ENCODE results near the gene ALDH1A2. TPM values are rescaled to one million over a fixed set of nuclear protein-coding genes. Genes with fewer than 3 reads are reported as not detected.

ALDH1A2 gene
- total RNA-seq, 2 donors from 2014 or later, result not detected

DNA sequence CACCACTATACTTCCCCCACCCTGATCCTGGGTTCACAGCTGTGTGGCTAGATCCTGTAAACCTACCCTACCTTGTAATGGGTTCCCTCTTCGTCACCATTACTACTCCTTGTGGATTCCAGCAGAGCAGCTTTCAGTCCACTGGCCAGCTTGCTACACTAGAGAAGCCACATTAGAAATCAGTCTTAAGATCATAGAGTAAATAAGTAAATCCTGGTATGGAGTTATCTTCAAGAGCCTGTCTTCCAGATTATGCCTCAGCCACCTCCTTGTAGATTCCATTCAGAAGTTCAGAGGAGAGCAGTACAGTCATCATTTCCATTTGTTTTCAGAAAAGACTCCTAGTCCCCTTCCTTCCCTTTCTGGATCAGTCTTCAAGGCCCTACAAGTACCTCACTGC lies 123.7 kb downstream of the ALDH1A2 start:
- H3K36me3 Mint-ChIP-seq (ENCODE audit: low read depth), result no peaks in the 10 kb centered on the region
- DNase-seq, result no peak

GRCh38 chr15:57932348-57932747 lies 133.2 kb downstream of the ALDH1A2 start:
- Mint-ChIP-seq H3K9me3 (peaks cover 3% of the 10 kb centered on the region), H3K36me3 (ENCODE audit: low read depth) (no peaks in the 10 kb centered on the region), H3K27me3 (ENCODE audit: insufficient read depth) (no peaks in the 10 kb centered on the region), H3K4me1 (peaks cover 2% of the 10 kb centered on the region), H3K4me3 (no peak overlapping the region), H3K27ac (no peak overlapping the region)
- Histone ChIP-seq H3K27me3 (ENCODE audit: control insufficient read depth, insufficient read depth, low read length, poor library complexity, severe bottlenecking) (no peaks in the 10 kb centered on the region), H3K27ac (ENCODE audit: low read depth, low read length) (no peak overlapping the region), H3K36me3 (ENCODE audit: control insufficient read depth, insufficient read depth, low read length) (no peaks in the 10 kb centered on the region), H3K4me1 (ENCODE audit: control insufficient read depth, insufficient read depth, low read length) (no peaks in the 10 kb centered on the region), H3K9me3 (ENCODE audit: control insufficient read depth, low read length) (no peaks in the 10 kb centered on the region), H3K9ac (ENCODE audit: extremely low read depth, low read length, poor library complexity, severe bottlenecking) (no peak overlapping the region), H3K4me3 (ENCODE audit: low read length) (no peak overlapping the region)
- WGBS, 2 experiments (ENCODE audit: insufficient coverage in 1 of 2, insufficient read length in 1 of 2), result 80 to 82% methylated on average over 2 of the region's 2 CpGs
- no peak for DNase-seq
- TF ChIP-seq, protein P1, sequence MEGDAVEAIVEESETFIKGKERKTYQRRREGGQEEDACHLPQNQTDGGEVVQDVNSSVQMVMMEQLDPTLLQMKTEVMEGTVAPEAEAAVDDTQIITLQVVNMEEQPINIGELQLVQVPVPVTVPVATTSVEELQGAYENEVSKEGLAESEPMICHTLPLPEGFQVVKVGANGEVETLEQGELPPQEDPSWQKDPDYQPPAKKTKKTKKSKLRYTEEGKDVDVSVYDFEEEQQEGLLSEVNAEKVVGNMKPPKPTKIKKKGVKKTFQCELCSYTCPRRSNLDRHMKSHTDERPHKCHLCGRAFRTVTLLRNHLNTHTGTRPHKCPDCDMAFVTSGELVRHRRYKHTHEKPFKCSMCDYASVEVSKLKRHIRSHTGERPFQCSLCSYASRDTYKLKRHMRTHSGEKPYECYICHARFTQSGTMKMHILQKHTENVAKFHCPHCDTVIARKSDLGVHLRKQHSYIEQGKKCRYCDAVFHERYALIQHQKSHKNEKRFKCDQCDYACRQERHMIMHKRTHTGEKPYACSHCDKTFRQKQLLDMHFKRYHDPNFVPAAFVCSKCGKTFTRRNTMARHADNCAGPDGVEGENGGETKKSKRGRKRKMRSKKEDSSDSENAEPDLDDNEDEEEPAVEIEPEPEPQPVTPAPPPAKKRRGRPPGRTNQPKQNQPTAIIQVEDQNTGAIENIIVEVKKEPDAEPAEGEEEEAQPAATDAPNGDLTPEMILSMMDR (conservative IDR thresholded peaks at IDR 0.05), result no peak

More for the DNA sequence above, 123.7 kb downstream of the ALDH1A2 start:
- Mint-ChIP-seq H3K4me3 (no peak overlapping the region), H3K27me3 (ENCODE audit: insufficient read depth) (no peaks in the 10 kb centered on the region), H3K9me3 (no peaks in the 10 kb centered on the region), H3K4me1 (no peaks in the 10 kb centered on the region), H3K27ac (no peak overlapping the region)
- TF ChIP-seq, protein P1 (conservative IDR thresholded peaks at IDR 0.05), result no peak
- H3K4me3 ChIP-seq (ENCODE audit: low read length), result no peak overlapping the region
- H3K27ac ChIP-seq (ENCODE audit: low read depth, low read length), result no peak overlapping the region
- H3K9ac ChIP-seq (ENCODE audit: extremely low read depth, low read length, poor library complexity, severe bottlenecking), result no peak overlapping the region
- H3K27me3 ChIP-seq (ENCODE audit: control insufficient read depth, insufficient read depth, low read length, poor library complexity, severe bottlenecking), result no peaks in the 10 kb centered on the region
- no peaks in the 10 kb centered on the region for H3K9me3 ChIP-seq (ENCODE audit: control insufficient read depth, low read length)
- H3K36me3 ChIP-seq (ENCODE audit: control insufficient read depth, insufficient read depth, low read length), result no peaks in the 10 kb centered on the region
- no peaks in the 10 kb centered on the region for H3K4me1 ChIP-seq (ENCODE audit: control insufficient read depth, insufficient read depth, low read length)
- 100% methylated on average over 1 of the region's 1 CpG; no CpG with 5 or more reads in 1 of the 2 experiments for WGBS, 2 experiments (ENCODE audit: insufficient coverage in 1 of 2, insufficient read length in 1 of 2)

- Mint-ChIP-seq H3K4me3 (no peak overlapping the region), H3K4me1 (peaks cover 2% of the 10 kb centered on the region), H3K36me3 (ENCODE audit: low read depth) (no peaks in the 10 kb centered on the region), H3K27ac (no peak overlapping the region), H3K9me3 (peaks cover 3% of the 10 kb centered on the region), H3K27me3 (ENCODE audit: insufficient read depth) (no peaks in the 10 kb centered on the region)
- Histone ChIP-seq H3K9me3 (ENCODE audit: control insufficient read depth, low read length) (no peaks in the 10 kb centered on the region), H3K4me1 (ENCODE audit: control insufficient read depth, insufficient read depth, low read length) (no peaks in the 10 kb centered on the region), H3K27me3 (ENCODE audit: control insufficient read depth, insufficient read depth, low read length, poor library complexity, severe bottlenecking) (no peaks in the 10 kb centered on the region), H3K4me3 (ENCODE audit: low read length) (no peak overlapping the region), H3K27ac (ENCODE audit: low read depth, low read length) (no peak overlapping the region), H3K36me3 (ENCODE audit: control insufficient read depth, insufficient read depth, low read length) (no peaks in the 10 kb centered on the region), H3K9ac (ENCODE audit: extremely low read depth, low read length, poor library complexity, severe bottlenecking) (no peak overlapping the region)
- TF ChIP-seq, protein P1 (conservative IDR thresholded peaks at IDR 0.05), result no peak
- 87% methylated on average over 1 of the region's 1 CpG; no CpG with 5 or more reads in 1 of the 2 experiments for WGBS, 2 experiments (ENCODE audit: insufficient coverage in 1 of 2, insufficient read length in 1 of 2)
- DNase-seq, result no peak
Observed at GRCh38 chr15:57931570-57931969, 133.9 kb downstream of the ALDH1A2 start.
